ENCODE data around the gene B3GNT2.
"Not testable (repeated sequence)": the region's sequence is repeated elsewhere in the genome, so short reads cannot be mapped to it uniquely, and the experiment has no call there.

- TF ChIP-seq, protein P1, sequence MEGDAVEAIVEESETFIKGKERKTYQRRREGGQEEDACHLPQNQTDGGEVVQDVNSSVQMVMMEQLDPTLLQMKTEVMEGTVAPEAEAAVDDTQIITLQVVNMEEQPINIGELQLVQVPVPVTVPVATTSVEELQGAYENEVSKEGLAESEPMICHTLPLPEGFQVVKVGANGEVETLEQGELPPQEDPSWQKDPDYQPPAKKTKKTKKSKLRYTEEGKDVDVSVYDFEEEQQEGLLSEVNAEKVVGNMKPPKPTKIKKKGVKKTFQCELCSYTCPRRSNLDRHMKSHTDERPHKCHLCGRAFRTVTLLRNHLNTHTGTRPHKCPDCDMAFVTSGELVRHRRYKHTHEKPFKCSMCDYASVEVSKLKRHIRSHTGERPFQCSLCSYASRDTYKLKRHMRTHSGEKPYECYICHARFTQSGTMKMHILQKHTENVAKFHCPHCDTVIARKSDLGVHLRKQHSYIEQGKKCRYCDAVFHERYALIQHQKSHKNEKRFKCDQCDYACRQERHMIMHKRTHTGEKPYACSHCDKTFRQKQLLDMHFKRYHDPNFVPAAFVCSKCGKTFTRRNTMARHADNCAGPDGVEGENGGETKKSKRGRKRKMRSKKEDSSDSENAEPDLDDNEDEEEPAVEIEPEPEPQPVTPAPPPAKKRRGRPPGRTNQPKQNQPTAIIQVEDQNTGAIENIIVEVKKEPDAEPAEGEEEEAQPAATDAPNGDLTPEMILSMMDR (IDR thresholded peaks at IDR 0.05) = not testable (repeated sequence)
- TF ChIP-seq POLR2A (IDR thresholded peaks at IDR 0.05) = not testable (repeated sequence)
Observed at GRCh38 chr2:62268681-62269188, 72.8 kb downstream of the B3GNT2 start.
